ENCODE measurements around the gene NSUN6. TPM values are rescaled to one million over a fixed set of nuclear protein-coding genes. Genes with fewer than 3 reads are reported as not detected.
A peak's percentile ranks its signal among the peaks of the same experiment; 100 is the strongest.

Gene NSUN6
- total and polyA plus RNA-seq, 2 donors (not counting 1 experiment from before 2014, with no cell fraction given) = 4.2 to 9.4 TPM

GRCh38 chr10:18576586-18576985 is 74.8 kb downstream of the NSUN6 start:
- Histone ChIP-seq H4K20me1 (ENCODE audit: control insufficient read depth, extremely low read depth, insufficient read depth, low read length) (no peaks in the 10 kb centered on the region), H3K27me3 (ENCODE audit: control insufficient read depth, insufficient read depth, low read length) (no peaks in the 10 kb centered on the region), H3K4me2 (ENCODE audit: extremely low read depth, insufficient read depth, low read length) (no peak overlapping the region), H3K27ac (ENCODE audit: insufficient read depth, low read length) (no peak overlapping the region), H3K79me2 (ENCODE audit: control insufficient read depth, insufficient read depth, low read length) (no peaks in the 10 kb centered on the region), H3K9ac (ENCODE audit: insufficient read depth, low read length) (no peak overlapping the region), H2AFZ (ENCODE audit: low read length) (no peak overlapping the region), H3K36me3 (ENCODE audit: control insufficient read depth, insufficient read depth, low read length) (no peaks in the 10 kb centered on the region), H3K4me1 (ENCODE audit: control insufficient read depth, extremely low read depth, insufficient read depth, low read length) (no peaks in the 10 kb centered on the region), H3K4me3 (replicated peaks in 1 of 4; ENCODE audit: control extremely low read depth in 1 of 4, insufficient read depth in 1 of 4, low read depth in 3 of 4, low read length in 4 of 4) (no peak overlapping the region), H3K9me3 (ENCODE audit: control insufficient read depth, insufficient read depth, low read depth, low read length) (no peaks in the 10 kb centered on the region)
- DNase-seq (ENCODE audit: low read depth in 2 of 2) = no peak
- TF ChIP-seq CTCF (conservative IDR thresholded peaks at IDR 0.05 in 1 of 2, IDR thresholded peaks at IDR 0.05 in 1 of 2; ENCODE audit: low read depth in 1 of 2, low read length in 2 of 2) (no peak), EZH2 (IDR thresholded peaks at IDR 0.05; ENCODE audit: low read length, missing control alignments) (no peak)

GRCh38 chr10:18572959-18573561 is 78.3 kb downstream of the NSUN6 start:
- TF ChIP-seq EZH2 (IDR thresholded peaks at IDR 0.05; ENCODE audit: low read length, missing control alignments) (no peak), CTCF (conservative IDR thresholded peaks at IDR 0.05 in 1 of 2, IDR thresholded peaks at IDR 0.05 in 1 of 2; ENCODE audit: low read depth in 1 of 2, low read length in 2 of 2) (no peak)
- Histone ChIP-seq H3K27me3 (ENCODE audit: control insufficient read depth, insufficient read depth, low read length) (no peaks in the 10 kb centered on the region), H3K9ac (ENCODE audit: insufficient read depth, low read length) (no peak overlapping the region), H3K9me3 (ENCODE audit: control insufficient read depth, insufficient read depth, low read depth, low read length) (no peaks in the 10 kb centered on the region), H3K36me3 (ENCODE audit: control insufficient read depth, insufficient read depth, low read length) (no peaks in the 10 kb centered on the region), H3K79me2 (ENCODE audit: control insufficient read depth, insufficient read depth, low read length) (no peaks in the 10 kb centered on the region), H3K27ac (ENCODE audit: insufficient read depth, low read length) (no peak overlapping the region), H4K20me1 (ENCODE audit: control insufficient read depth, extremely low read depth, insufficient read depth, low read length) (no peaks in the 10 kb centered on the region), H2AFZ (ENCODE audit: low read length) (no peak overlapping the region), H3K4me3 (replicated peaks in 1 of 4; ENCODE audit: control extremely low read depth in 1 of 4, insufficient read depth in 1 of 4, low read depth in 3 of 4, low read length in 4 of 4) (no peak overlapping the region), H3K4me1 (ENCODE audit: control insufficient read depth, extremely low read depth, insufficient read depth, low read length) (no peaks in the 10 kb centered on the region), H3K4me2 (ENCODE audit: extremely low read depth, insufficient read depth, low read length) (no peak overlapping the region)
- DNase-seq (ENCODE audit: low read depth in 2 of 2) = no peak

GRCh38 chr10:18571780-18572179 is 79.6 kb downstream of the NSUN6 start:
- no peak overlapping the region for H3K4me3 ChIP-seq (replicated peaks in 1 of 4; ENCODE audit: control extremely low read depth in 1 of 4, insufficient read depth in 1 of 4, low read depth in 3 of 4, low read length in 4 of 4)
- no peaks in the 10 kb centered on the region for H3K4me1 ChIP-seq (ENCODE audit: control insufficient read depth, extremely low read depth, insufficient read depth, low read length)
- H3K36me3 ChIP-seq (ENCODE audit: control insufficient read depth, insufficient read depth, low read length) = no peaks in the 10 kb centered on the region
- H4K20me1 ChIP-seq (ENCODE audit: control insufficient read depth, extremely low read depth, insufficient read depth, low read length) = no peaks in the 10 kb centered on the region
- no peak overlapping the region for H2AFZ ChIP-seq (ENCODE audit: low read length)
- H3K4me2 ChIP-seq (ENCODE audit: extremely low read depth, insufficient read depth, low read length) = no peak overlapping the region
- no peak for TF ChIP-seq EZH2 (IDR thresholded peaks at IDR 0.05; ENCODE audit: low read length, missing control alignments)
- TF ChIP-seq CTCF (conservative IDR thresholded peaks at IDR 0.05 in 1 of 2, IDR thresholded peaks at IDR 0.05 in 1 of 2; ENCODE audit: low read depth in 1 of 2, low read length in 2 of 2) = no peak
- no peaks in the 10 kb centered on the region for H3K79me2 ChIP-seq (ENCODE audit: control insufficient read depth, insufficient read depth, low read length)
- peak in 1 of 2 donors; percentile 23 for DNase-seq (ENCODE audit: low read depth in 2 of 2)
- H3K27me3 ChIP-seq (ENCODE audit: control insufficient read depth, insufficient read depth, low read length) = no peaks in the 10 kb centered on the region
- H3K9me3 ChIP-seq (ENCODE audit: control insufficient read depth, insufficient read depth, low read depth, low read length) = no peaks in the 10 kb centered on the region
- H3K27ac ChIP-seq (ENCODE audit: insufficient read depth, low read length) = no peak overlapping the region
- no peak overlapping the region for H3K9ac ChIP-seq (ENCODE audit: insufficient read depth, low read length)

Measured in fibroblast of lung (primary cell).